Measurements from ENCODE around the gene REG1B.

Gene REG1B, protein sequence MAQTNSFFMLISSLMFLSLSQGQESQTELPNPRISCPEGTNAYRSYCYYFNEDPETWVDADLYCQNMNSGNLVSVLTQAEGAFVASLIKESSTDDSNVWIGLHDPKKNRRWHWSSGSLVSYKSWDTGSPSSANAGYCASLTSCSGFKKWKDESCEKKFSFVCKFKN

DNA sequence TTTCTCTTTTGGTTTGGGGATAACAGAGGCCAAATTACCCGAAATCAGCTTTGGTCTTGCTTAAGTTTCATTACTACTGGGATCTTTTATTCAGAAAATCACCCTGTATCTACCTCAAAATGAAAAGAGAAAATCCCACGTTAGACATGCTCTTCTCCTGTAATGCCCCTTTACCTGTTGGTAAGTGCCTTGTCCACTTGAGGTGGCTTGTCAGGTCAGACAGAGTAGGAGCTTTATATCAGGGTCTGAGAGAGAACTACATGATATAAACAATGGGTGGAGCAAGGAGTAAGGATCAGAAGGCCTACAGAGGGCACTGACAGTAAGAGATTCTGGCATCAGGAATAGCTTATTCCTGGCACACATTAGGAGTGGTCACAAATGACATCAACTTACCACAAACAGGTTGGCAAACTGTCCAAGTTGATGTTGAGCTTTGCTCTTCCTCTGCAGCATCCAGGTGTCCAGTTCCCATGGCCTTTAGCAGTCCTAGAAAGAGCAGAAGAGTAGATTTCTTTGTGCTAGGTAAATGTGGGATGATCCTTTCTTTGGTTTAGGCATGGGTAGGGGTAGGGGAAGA is at the start of gene REG1B:
REG1B (minus strand) TSS at position 209 of the 580 bp plus-strand sequence. CDS start 381 bp downstream, outside the sequence.
- no peak for DNase-seq (ENCODE audit: low spot score)

DNA sequence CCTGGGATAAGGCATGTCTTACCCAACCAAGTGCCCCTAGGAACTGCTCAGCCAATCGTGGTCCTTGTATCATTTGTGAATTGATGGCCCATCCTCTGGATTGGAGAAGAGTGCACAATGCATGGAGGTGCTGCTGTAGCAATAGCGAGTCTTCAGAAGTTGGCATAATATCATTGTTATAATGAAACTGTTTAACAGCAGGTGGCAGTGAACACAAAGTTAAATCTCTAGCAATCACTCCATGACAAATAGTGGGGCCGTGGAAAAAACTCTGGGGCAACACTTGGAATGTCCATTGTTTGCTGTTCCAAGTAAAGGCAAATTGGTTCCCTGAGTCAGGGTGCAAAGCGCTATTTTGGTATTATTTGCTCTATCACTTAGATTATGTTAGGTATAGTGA is 43.9 kb upstream of the REG1B start:
- DNase-seq (ENCODE audit: low spot score), result no peak

DNA sequence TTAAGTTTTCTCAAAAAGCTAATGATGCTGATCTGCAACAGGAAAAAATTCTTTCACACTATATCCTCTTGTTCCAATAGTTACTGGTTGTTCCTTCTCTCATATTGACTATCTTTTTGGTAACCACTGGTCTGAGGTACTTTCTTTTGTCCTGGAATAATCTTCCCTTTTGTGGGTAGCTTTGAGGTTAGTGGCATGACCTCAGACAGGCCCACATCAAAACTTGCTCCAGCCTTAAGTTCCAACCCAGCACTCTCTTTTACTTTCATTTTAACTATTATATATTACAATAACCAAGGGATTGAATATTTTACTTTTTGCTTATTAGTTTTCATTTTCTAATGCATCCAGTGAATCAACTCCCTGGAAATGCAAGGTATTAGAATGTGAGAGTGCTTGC is 42.0 kb upstream of the REG1B start:
- DNase-seq (ENCODE audit: low spot score), result no peak

DNA sequence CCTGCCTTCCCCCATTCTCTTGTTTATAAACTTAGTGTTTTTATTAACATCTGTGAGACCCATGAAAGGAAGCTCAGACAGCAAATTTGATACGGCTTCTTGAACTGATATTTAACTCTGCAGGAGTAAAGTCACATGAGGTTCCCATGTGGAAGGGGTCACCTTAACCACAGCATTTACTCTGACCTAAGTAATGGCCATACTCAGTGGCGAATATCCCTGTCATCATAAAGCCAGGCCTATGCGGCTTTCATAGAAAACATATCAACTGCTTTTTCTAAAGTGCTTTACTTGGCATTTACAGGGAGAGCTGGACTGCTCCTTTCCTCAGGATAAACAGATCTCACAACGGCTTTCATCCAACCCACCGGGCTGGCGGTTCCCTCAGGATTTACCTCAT is 41.5 kb upstream of the REG1B start:
- no peak for DNase-seq (ENCODE audit: low spot score)

DNA sequence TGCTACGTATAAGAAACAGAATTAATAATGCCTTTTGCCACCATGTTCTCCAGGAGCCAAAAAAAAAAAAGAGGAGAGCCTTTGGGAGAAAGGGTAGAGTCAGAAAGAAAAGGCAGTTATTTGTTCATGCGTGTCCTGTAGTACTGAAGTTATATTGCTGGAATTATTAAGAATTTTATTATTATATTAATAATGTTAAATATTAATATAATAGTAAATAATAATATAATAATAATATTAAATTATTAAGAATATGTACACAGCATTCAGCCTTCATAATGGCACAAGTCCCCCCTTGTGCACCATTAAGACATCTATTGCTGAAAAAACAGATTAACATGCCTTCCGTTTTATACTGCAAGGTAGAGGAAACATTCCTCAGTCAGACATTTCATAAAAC is 40.6 kb upstream of the REG1B start:
- DNase-seq (ENCODE audit: low spot score), result no peak

DNA sequence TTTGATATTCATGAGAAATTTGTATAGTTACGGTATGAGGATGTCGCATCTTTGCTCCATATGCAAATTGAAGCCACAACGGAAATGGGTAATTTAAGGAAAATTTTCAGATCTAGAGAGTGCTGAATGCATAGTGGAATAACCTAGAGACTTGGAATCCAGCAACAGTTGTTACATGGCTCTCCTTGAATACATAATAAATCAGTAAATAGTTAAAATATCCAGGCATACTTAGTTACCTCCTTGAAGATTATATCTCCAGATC is 37.9 kb upstream of the REG1B start:
- no peak for DNase-seq (ENCODE audit: low spot score)

DNA sequence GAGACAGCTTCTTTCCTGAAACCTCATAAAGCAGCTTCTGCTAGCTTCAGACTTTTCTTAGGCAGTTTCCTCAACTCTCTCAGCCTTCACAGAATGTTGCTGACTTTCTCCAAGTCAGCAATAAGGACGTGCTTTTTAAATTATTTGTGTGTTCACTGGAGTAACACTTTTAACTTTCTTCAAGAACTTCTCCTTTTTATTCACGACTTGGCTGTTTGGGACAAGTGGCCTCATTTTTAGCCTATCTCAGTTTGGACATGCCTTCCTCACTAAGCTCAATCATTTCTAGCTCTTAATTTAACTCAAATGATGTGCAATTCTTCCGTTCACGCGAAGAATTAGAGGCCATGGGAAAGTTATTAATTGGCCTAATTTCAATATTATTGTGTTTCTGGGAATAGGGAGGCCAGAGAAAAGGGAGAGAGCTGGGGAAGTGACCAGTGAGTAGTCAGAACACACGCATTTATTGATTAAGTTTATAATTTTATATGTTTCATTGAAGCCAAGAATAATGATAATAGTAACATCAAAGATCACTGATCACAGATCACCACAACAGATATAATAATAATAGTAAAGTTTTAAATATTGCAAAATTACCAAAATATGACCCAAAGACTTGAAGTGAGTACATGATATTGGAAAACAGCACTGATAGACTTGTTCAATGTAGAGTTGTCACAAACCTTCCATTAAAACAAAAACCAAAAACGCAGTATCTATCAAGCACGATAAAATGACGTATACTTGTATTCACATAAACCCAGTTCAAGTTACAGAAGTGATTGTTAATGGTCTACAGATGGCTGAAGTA is 37.3 kb upstream of the REG1B start:
- no peak for DNase-seq (ENCODE audit: low spot score)

DNA sequence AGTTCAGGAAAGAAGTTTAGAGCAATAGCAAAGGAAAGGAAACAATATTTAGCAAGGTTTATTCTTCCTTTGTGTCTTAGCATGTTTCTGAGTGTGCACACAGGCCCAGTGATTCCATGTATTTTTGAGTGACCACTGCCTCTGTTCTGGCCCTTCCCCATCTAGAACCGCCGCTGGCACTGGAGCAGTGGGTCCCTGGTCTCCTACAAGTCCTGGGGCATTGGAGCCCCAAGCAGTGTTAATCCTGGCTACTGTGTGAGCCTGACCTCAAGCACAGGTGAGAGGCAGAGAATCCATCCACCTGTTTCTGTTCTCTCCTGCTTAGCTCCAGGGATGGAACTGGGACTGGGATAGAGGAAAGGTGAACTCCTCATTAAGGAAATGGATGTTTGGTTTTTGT is 34.9 kb upstream of the REG1B start:
- DNase-seq (ENCODE audit: low spot score), result no peak

DNA sequence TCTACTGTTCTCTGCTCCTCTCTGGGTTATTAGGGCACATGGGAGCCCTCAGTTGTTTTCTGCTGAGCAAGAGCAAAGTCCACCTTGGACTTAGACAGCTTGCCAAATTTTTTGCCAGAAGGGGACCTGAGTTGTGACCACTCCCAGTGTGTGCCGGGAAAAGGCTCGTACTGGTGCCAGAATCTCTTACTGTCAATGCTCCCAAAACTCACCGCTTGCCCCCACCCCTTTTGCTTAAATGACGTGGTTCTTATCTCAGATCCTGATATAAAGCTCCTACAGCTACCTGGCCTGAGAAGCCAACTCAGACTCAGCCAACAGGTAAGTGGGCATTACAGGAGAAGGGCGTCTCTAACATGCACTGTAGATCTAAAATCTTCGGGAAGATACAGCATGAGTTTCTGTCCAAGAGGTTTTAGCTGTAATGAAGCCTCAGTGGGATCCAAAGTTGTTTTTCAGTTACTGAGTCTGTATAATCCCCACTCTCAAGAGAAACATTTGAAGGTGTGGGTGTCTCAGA is 32.5 kb upstream of the REG1B start, which contains the start of gene REG1A:
REG1A (plus strand) TSS at position 295 of the 520 bp plus-strand sequence. CDS start 374 bp downstream, outside the sequence.
- no peak for DNase-seq (ENCODE audit: low spot score)

DNA sequence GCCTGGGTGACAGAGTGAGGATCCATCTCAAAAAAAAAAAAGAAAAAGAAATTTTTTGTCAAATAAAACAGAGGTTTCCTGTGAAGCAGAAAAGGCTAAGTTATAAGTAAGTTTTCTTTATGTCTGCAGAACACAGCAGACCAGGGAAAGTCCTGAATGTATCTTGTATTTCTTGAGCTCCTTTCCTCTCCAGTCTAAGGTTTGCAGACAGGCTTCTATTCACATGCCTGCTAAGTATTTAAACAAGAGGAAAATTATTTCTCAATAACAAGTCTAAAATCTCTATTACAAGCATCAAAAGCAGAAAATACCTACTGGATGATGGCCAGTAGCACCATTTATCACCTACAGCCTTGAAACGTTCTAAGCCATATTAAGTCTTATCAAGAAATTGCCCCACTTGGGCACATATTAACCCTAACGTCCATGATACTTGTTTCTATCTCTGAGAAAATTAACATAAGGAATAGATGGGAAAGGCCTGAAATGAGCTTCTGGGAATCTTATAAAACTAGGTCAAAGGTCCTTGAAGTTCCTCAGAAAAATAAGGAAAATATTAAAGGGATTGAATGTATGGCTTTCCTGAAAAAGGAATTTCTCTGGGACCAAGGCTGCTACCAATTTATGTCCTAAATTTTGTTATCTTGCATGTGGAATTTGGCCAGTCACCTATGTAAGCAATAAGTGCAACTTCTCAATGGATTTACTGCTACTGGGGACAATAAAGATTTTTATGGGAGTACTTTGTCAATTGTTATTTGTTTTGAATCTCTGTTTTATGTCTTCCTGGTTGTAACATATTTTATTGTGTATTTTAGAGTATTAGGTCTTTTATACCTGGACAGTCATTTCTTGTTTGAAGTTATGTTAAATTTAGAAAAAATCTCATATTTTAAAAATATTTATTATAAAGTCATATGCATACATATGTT is 29.5 kb upstream of the REG1B start:
- DNase-seq (ENCODE audit: low spot score), result no peak

DNA sequence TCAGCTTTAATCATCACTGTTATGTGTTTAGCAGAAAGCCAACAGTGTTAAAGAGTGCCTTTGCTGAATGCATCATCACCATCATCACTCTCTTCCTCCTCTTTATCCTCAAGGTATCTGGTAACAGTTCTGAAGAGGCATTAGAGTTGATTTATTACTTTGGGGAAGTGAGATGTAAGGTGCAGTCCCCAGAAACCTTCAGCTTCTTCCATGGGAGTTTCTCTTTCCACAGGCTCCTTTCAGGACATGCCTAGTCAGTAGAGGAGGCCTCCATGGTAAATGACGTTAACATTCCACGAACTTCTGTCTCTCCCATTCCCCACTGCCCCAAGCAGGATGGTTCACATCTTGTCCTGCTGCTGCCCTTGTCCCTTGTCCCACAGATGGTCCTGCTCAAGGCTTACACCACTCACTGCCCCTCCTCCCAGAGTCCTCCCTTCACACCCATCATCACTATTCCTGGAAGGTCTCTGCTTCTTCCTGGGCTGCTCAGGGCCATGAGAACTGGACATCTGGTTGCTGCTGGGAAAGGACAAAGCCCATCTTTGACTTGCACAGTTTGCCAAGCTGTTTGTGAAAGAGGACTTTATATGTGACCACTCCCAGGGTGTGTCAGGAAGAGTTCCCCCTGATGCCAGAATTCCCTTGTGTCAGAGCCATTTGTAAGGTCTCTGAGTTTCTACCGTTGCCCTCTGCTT is 27.2 kb upstream of the REG1B start:
- peak; percentile 5 for DNase-seq (ENCODE audit: low spot score)

DNA sequence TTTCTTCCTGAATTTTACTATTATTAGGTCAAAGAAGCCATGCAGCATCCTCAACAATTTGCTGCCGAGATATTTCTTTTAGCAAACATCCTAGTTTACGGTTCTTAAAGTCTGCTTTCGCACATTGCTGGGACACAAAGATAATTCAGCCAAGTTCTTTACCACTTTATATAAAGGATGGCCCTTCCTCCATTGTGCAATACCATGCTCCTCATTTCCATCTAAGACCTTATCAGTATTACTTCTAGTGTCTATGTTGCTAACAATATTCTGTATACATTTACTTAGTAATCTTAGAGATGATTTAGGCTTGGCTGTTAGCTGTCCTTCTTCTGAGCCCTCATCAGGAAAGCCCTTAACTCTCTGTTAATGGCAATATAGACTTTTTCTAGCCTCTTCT is 24.5 kb upstream of the REG1B start:
- DNase-seq (ENCODE audit: low spot score), result no peak

DNA sequence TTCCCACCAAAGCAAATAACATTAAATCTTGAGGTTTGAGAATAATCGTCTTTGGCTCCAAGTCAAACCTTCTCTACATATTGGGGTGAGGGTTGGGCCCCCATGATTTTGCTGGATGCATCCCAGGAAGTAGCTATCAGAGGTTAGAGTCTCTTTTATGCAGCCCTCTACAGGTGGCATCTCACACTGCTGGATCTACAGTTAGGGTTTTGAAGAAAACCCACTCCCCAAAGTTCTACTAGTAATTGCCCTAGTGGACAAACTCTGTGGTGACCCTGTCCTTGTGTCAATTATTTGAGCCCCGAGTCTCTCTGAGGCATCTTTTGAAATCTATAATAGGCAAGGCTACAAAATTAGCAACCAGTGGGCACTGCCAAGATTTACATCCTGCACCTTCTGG is 17.5 kb upstream of the REG1B start:
- no peak for DNase-seq (ENCODE audit: low spot score)

DNA sequence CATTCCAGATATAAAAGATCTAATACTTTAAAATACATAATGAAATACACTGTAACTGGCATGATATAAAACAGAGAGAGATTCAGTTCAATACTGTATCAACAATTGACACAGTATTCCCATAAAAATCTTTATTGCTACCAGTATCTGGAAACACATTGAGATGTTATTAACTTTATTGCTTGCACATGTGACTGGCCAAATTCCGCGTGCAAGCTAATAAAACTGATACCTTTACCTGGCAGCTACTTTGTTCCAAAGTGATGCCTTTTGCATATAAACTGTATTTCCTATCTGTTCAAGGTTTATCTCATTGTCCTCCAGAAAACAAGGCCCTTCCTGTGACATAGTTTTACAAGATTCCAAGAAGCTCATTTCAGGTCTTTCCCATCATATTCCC is 15.4 kb upstream of the REG1B start:
- DNase-seq (ENCODE audit: low spot score), result no peak

DNA sequence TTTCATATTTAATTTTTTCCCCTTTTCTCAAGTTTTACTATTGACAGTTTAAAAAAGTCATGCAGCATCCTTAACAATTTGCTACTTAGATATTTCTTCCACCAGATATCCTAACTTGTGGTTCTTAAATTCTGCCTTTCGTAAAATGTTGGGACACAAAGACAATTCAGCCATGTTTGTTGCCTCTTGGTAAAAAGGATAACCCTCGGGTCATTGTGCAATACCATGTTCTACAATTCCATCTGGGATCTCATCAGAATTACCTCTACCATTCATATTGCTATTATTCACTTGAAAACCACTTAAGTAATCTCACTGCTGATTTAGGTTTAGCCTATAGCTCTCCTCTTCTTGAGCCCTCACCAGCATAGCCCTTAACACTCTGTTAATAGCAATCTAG is 13.2 kb upstream of the REG1B start:
- DNase-seq (ENCODE audit: low spot score), result no peak

DNA sequence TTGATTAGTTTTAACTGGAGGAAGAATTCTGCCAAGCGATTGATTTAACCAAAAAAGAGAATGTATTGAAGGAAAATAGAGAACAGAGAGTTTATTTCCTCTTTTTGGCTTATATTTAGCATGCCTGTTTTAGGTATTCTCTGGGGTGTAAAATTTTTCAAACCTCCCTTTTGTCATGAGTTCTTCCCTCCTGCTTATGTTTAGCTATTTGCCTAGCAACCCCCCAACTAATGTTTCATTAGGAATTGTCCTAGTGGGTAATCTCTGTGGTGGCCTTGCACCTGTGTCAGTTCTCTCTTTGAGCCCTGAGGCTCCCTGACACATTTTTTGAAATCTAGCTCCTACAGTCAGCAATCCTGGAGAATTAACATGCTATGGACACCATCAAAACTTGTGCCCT is 12.5 kb upstream of the REG1B start:
- no peak for DNase-seq (ENCODE audit: low spot score)

DNA sequence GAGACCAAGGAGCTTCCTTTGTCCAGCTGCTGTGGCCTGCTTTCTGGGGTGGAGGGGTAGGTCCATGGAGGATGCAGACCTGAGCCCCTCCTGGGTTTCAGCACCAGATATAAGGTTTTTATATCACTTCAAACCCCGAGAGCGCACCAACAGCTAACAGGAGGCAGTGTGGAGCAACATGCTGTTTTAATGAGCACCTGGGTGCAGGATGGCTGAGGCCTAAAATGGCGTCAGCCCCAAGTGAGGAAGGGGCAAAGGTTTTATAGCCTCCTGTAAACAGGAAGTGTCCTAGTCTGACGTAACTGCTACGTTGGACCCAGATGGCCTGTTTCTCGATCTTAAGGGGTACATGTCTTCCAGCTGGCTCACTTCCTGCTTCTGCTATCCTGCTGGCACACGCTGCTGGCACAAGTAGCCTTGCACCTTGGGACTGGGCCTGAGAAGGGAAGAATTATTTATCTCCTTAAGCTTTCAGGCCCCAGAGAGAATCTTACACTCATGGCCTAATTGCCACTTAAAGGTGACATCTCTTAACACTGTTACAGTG is 11.4 kb upstream of the REG1B start:
- no peak for DNase-seq (ENCODE audit: low spot score)

DNA sequence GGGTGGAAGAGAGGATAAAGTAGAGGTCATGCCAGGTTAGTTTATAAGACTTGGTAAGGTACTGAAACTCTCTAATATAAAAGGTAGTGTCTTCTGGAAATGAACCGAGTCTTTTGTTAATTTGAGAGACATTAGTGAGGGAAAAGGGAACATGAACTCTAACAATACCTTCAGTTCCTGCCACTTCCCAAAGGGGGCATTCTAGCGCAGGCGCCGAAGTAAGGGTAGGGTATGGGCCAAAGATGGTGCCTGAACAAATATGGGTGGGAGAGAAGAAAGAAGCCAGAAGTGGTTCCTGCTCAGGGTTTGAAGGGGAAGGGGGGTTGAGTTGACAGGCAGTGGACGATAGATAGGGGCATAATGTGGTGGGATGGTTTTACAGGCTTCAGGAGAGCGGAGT is 10.1 kb upstream of the REG1B start:
- DNase-seq (ENCODE audit: low spot score), result no peak

DNA sequence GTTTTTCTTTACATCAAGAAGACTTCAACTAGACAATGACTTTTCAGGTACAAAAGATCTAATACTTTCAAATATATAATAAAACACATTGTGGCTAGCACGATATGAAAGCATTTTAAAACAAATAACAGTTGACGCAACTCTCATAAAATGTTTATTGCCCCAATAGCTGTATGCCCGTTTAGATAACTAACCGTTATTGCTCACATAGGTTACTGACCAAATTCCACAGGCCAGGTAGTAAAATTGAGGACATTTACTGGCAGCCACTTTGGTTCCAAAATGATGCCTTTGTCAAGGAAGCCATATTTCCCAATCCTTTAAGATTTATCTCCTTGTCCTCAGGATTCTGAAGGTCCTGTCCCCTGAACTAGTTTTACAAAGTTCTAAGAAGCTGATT is 2.9 kb upstream of the REG1B start:
- peak; percentile 15 for DNase-seq (ENCODE audit: low spot score)

DNA sequence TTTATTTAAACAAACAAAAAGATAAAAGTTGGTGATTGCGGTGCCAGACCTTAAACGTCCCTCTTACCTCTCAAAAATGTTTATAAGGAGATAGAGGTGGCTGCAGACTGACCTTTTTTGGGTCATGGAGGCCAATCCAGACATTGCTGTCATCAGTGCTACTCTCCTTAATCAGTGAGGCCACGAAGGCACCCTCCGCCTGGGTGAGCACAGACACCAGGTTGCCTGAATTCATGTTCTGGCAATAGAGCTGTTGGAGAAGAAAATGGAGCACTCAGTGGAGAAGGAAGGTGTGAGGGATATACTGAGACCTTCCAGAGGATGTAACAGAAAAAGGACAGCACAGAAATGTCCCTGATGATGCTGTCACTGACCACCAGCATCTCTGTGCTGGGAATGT is 1.5 kb downstream of the REG1B start:
- no peak for DNase-seq (ENCODE audit: low spot score)

DNA sequence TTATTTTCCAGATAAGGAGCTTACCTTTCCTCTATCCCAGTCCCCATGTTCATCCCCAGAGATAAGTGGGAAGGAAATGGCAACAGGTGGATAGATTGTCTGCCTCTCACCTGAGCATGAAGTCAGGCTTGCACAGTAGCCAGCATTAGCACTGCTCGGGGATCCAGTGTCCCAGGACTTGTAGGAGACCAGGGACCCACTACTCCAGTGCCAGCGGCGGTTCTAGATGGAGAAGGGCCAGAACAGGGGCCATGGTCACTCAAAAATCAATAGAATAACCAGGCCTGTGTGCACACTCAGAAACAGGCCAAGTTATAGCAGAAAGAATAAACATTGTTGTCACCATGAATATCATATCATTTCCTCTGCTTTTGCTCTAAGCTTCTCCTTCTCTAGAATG is 2.4 kb downstream of the REG1B start:
- no peak for DNase-seq (ENCODE audit: low spot score)

Measured in LoVo (cell line).